WTC11 (cell line): Measurements from ENCODE around the gene RHOXF2B. TPM values are rescaled to one million over a fixed set of nuclear protein-coding genes. Genes with fewer than 3 reads are reported as not detected.
"Not testable (repeated sequence)": the region's sequence is repeated elsewhere in the genome, so short reads cannot be mapped to it uniquely, and the experiment has no call there.

Source experiments
- ATAC-seq: fragments of 200-7000 bp; cut with Tn5 transposase; 2 replicates; pipeline ENCODE4 v1.10.0; 2021; ENCODE audit warnings: mild to moderate bottlenecking, moderate library complexity
- CTCF ChIA-PET: fragments of 300-600 bp; sonication (Branson Sonifier 250); formaldehyde crosslinking; loops from one replicate; lab custom pipeline; 2021; ENCODE audit warnings: antibody characterized with exemption; lab: Charles Lee
- POLR2A ChIA-PET: fragments of 350-600 bp; sonication (Branson Sonifier 250); formaldehyde crosslinking; loops from one replicate; lab custom pipeline; 2021; ENCODE audit warnings: antibody characterized with exemption; lab: Charles Lee
- DNase-seq: peaks from one replicate; pipeline ENCODE4 v3.0.0; 2021; ENCODE audit warnings: low spot score
- H3K27ac Mint-ChIP-seq: 2 replicates; pipeline ENCODE4 v1.8.0; 2021; ENCODE audit warnings: mixed read lengths
- H3K27me3 Mint-ChIP-seq: 2 replicates; pipeline ENCODE4 v1.8.0; 2021; ENCODE audit warnings: low read depth, mild to moderate bottlenecking, moderate library complexity, mixed read lengths
- H3K36me3 Mint-ChIP-seq: 2 replicates; pipeline ENCODE4 v1.8.0; 2021; ENCODE audit warnings: mixed read lengths
- H3K4me1 Mint-ChIP-seq: 2 replicates; pipeline ENCODE4 v1.8.0; 2022; ENCODE audit warnings: mixed read lengths
- H3K4me3 Mint-ChIP-seq: 2 replicates; pipeline ENCODE4 v1.8.0; 2021; ENCODE audit warnings: mild to moderate bottlenecking, moderate library complexity, mixed read lengths
- H3K9me3 Mint-ChIP-seq: 2 replicates; pipeline ENCODE4 v1.8.0; 2021; ENCODE audit warnings: mixed read lengths
- ELF4 ChIP-seq: sonication (generic); formaldehyde crosslinking; IDR thresholded peaks from 2 replicates; pipeline ENCODE4 v1.8.1; 2022; ENCODE audit warnings: low read depth, mild to moderate bottlenecking, moderate library complexity, missing genetic modification reagents
- EMX1 ChIP-seq: fragments of 250-450 bp; sonication (Bioruptor Pico); IDR thresholded peaks from 2 replicates; pipeline ENCODE4 v1.8.0; 2021; ENCODE audit warnings: mild to moderate bottlenecking
- ZNF671 ChIP-seq: fragments of 250-450 bp; sonication (Bioruptor Pico); IDR thresholded peaks from 2 replicates; pipeline ENCODE4 v1.8.0; 2021; ENCODE audit warnings: mild to moderate bottlenecking
- total RNA-seq: library from RNA; stranded (reverse); gene quantifications from 3 replicates; pipeline ENCODE4 v1.2.3, GENCODE V29; 2021

RHOXF2B gene
- total RNA-seq, 1 experiment from 2014 or later = not detected

DNA sequence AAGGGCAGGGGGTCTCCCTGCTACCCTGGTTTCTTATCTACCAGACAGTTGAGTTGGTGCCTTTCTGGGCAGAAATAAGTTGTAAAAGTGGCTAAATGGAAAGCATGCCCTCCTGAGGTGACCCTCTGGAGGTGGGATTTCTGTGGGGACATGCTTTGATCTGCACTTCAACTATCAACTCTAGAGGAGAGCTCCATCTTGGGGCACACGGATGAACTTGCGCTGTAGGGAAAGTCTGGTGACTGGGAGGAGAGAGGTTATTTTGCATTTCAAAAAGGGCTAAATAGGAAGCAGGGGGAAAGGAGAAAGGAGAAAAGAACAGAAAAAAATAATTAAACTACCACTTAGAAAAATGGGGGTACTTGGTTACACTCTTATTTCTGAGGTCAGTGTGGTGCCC lies 12.7 kb upstream of the RHOXF2B start:
- no peaks in the 10 kb centered on the region; the same call in 1 of the 2 replicates for H3K27me3 Mint-ChIP-seq
- peaks cover 30% of the 10 kb centered on the region for H3K4me1 Mint-ChIP-seq
- no peaks in the 10 kb centered on the region for H3K36me3 Mint-ChIP-seq
- no peak for TF ChIP-seq ZNF671 (CRISPR knock-in tag)
- no peak for TF ChIP-seq EMX1
- ATAC-seq (peak; percentile 82), DNase-seq (peak; percentile 18)
- no peak overlapping the region for H3K4me3 Mint-ChIP-seq
- CTCF ChIA-PET = interaction anchor here (0.6 to 1.3 kb wide), 10 partner anchors 12 to 185 kb away, joined by 3 to 6 read pairs (median 3); no protein-coding TSS in a partner anchor
- POLR2A ChIA-PET = no interaction called here
- no peaks in the 10 kb centered on the region for H3K9me3 Mint-ChIP-seq
- 0 out of 2 replicates have a peak overlapping the region, but pooled peaks have one; percentile 33 for H3K27ac Mint-ChIP-seq

GRCh38 chrX:120087289-120088017 lies 10.0 kb upstream of the RHOXF2B start:
- Mint-ChIP-seq H3K27me3 (no peaks in the 10 kb centered on the region; the same call in 1 of the 2 replicates), H3K4me3 (no peak overlapping the region), H3K27ac (no peak overlapping the region), H3K9me3 (no peaks in the 10 kb centered on the region), H3K4me1 (peaks cover 30% of the 10 kb centered on the region), H3K36me3 (no peaks in the 10 kb centered on the region)
- DNase-seq = no peak
- CTCF ChIA-PET = no interaction called here
- POLR2A ChIA-PET = no interaction called here
- no peak for ATAC-seq
- TF ChIP-seq ELF4 (CRISPR knock-in tag) = no peak

- H3K27me3 Mint-ChIP-seq, H3K36me3 Mint-ChIP-seq, H3K9me3 Mint-ChIP-seq, POLR2A ChIA-PET, H3K27ac Mint-ChIP-seq, H3K4me3 Mint-ChIP-seq, CTCF ChIA-PET, DNase-seq: not testable (repeated sequence)
- ATAC-seq = peak; percentile 60
- H3K4me1 Mint-ChIP-seq = peaks cover 25% of the 10 kb centered on the region
Measured at GRCh38 chrX:120085553-120086185, 8.2 kb upstream of the RHOXF2B start.

- CTCF ChIA-PET, H3K27me3 Mint-ChIP-seq, H3K4me3 Mint-ChIP-seq, H3K27ac Mint-ChIP-seq, H3K9me3 Mint-ChIP-seq, POLR2A ChIA-PET, H3K36me3 Mint-ChIP-seq, H3K4me1 Mint-ChIP-seq: not testable (repeated sequence)
- DNase-seq (peak; percentile 24), ATAC-seq (peak; percentile 85)
Measured at GRCh38 chrX:120066169-120066568, 11.3 kb downstream of the RHOXF2B start.

- ATAC-seq, CTCF ChIA-PET, DNase-seq, H3K4me3 Mint-ChIP-seq, POLR2A ChIA-PET, H3K36me3 Mint-ChIP-seq, H3K27me3 Mint-ChIP-seq, H3K9me3 Mint-ChIP-seq, H3K4me1 Mint-ChIP-seq, H3K27ac Mint-ChIP-seq: not testable (repeated sequence)
Measured at GRCh38 chrX:120042712-120043111, 34.8 kb downstream of the RHOXF2B start.

GRCh38 chrX:120042247-120042646 lies 35.2 kb downstream of the RHOXF2B start:
- CTCF ChIA-PET, ATAC-seq, POLR2A ChIA-PET, H3K27ac Mint-ChIP-seq, H3K4me1 Mint-ChIP-seq, H3K9me3 Mint-ChIP-seq, H3K27me3 Mint-ChIP-seq, DNase-seq, H3K4me3 Mint-ChIP-seq, H3K36me3 Mint-ChIP-seq: not testable (repeated sequence)

DNA sequence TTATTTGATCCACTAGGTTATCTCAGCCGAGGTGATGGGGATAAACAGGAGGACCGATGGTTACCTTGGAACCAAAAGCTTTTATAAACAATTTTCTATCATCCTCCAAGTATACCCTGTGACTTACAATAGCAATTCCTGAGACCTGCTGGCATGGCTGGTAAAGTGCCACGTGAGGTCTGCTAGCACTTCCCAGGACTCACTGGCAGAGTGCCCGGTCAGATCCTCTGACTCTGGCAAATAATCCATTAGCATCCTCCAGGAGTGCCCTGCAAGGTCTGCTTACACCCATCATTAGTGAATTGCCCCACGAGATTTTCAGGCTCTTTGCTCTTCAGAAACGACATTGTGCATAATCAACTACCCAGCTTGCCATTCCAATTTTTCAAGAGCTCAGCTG lies 37.3 kb downstream of the RHOXF2B start:
- H3K4me3 Mint-ChIP-seq, H3K27ac Mint-ChIP-seq, H3K36me3 Mint-ChIP-seq, ATAC-seq, DNase-seq, POLR2A ChIA-PET, H3K9me3 Mint-ChIP-seq, CTCF ChIA-PET, H3K27me3 Mint-ChIP-seq: not testable (repeated sequence)
- peaks cover 26% of the 10 kb centered on the region for H3K4me1 Mint-ChIP-seq

DNA sequence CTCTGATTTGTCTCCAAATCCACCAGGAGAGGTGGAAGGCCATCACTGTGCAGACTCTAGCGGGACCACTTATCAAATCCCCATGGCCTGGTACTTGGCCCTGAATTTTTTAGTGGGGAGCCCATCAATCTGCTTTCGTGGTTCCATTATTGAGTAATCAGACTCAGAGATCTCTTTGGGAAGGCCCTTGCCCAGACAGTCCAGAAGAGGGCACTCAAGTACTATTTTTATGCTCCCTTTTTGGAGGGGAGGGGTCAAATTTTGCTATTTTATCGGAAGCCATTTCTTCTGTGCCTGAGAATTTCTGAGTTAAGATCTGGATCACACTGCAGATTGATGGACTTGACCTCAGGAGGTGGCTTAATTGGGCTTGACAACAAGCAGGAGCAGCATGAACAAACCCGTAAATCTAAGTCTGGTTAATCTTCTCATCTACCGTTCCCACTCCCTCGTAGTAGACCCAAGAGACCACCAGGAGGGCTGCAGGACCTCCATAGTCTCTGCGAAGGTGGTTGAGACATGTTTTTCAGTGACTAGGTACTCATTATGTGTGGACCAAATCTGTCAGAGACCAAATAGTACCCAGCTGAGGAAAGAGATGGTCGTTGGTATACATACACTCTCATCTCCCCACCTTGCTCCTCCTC lies 38.3 kb downstream of the RHOXF2B start:
- H3K27me3 Mint-ChIP-seq = peaks cover 17% of the 10 kb centered on the region
- peak; percentile 35; the same call in 1 of the 2 replicates for ATAC-seq

More for the DNA sequence above, 38.3 kb downstream of the RHOXF2B start:
- H3K36me3 Mint-ChIP-seq, CTCF ChIA-PET, H3K9me3 Mint-ChIP-seq, H3K27ac Mint-ChIP-seq, H3K4me3 Mint-ChIP-seq, DNase-seq, POLR2A ChIA-PET: not testable (repeated sequence)
- peaks cover 32% of the 10 kb centered on the region for H3K4me1 Mint-ChIP-seq
